ENCODE measurements around the gene ICAM3.

GRCh38 chr19:10329555-10329954 is 9.9 kb downstream of the ICAM3 start:
- TF ChIP-seq POLR2AphosphoS5 (IDR thresholded peaks at IDR 0.05; ENCODE audit: borderline replicate concordance, low read depth, low read length): no peak
- TF ChIP-seq EZH2 (IDR thresholded peaks at IDR 0.05): no peak
- no peak for TF ChIP-seq FOXP2 (optimal IDR thresholded peaks at IDR 0.05; ENCODE audit: control extremely low read depth, extremely low read length, insufficient read depth)
